Spleen (tissue), 7 donors: ENCODE measurements around the gene CMIP.

Experiments used
- POLR2A ChIP-seq, 3 donors: fragments of 450-650 bp; IDR thresholded peaks; one replicate each; pipeline ENCODE4 v1.5.1; 2017; ENCODE audit warnings: antibody characterized with exemption in 3 of 3, mild to moderate bottlenecking in 1 of 3
- POLR2AphosphoS5 ChIP-seq, 3 donors: sonication (generic); formaldehyde crosslinking; IDR thresholded peaks; one replicate each; pipeline ENCODE4 v1.5.1; 2017; ENCODE audit warnings: antibody characterized with exemption in 3 of 3
- TF ChIP-seq, protein P1 (sequence below), 11 experiments: fragments of 200-600 bp in 7 of 11; fragments of 450-650 bp in 4 of 11; sonication (generic) in 4 of 11; IDR thresholded peaks in 8 of 11; conservative IDR thresholded peaks in 3 of 11; 1 replicate in 7 of 11; 2 replicates in 4 of 11; pipeline versions ENCODE4 v1.4.0 to v1.8.0; 2016 to 2021; ENCODE audit warnings: antibody characterized with exemption in 11 of 11, inconsistent platforms in 4 of 11, mild to moderate bottlenecking in 1 of 11
- donor health status: DM: no; HTN: no; CAD: no; lungs with moderate emphysema.
- donor health status: DM: no; HTN: no; CAD: no.
- donor health status: DM: no; HTN: no; CAD: no.

DNA sequence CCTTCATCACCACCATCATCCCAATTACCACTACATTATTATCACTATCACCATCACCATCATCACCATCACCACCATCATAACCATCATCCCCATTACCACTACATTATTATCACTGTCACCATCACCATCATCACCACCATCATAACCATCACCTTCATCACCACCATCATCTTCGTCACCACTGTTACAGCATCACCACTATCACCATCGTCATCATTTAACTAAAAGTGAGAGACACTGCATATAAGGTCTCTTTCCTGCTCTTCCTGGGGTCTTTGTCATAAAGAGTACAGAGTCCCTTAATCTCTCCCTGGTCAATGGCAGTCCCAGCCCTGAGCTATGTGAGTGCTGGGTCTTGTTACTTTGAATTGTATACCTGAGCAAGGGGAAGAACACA is 133.5 kb downstream of the CMIP start:
- TF ChIP-seq, protein P1, sequence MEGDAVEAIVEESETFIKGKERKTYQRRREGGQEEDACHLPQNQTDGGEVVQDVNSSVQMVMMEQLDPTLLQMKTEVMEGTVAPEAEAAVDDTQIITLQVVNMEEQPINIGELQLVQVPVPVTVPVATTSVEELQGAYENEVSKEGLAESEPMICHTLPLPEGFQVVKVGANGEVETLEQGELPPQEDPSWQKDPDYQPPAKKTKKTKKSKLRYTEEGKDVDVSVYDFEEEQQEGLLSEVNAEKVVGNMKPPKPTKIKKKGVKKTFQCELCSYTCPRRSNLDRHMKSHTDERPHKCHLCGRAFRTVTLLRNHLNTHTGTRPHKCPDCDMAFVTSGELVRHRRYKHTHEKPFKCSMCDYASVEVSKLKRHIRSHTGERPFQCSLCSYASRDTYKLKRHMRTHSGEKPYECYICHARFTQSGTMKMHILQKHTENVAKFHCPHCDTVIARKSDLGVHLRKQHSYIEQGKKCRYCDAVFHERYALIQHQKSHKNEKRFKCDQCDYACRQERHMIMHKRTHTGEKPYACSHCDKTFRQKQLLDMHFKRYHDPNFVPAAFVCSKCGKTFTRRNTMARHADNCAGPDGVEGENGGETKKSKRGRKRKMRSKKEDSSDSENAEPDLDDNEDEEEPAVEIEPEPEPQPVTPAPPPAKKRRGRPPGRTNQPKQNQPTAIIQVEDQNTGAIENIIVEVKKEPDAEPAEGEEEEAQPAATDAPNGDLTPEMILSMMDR (IDR thresholded peaks at IDR 0.05 in 8 of 11, conservative IDR thresholded peaks at IDR 0.05 in 3 of 11): no peak
- TF ChIP-seq POLR2A (IDR thresholded peaks at IDR 0.05) (no peak), POLR2AphosphoS5 (IDR thresholded peaks at IDR 0.05) (no peak)
